Measurements from ENCODE around the gene C20orf173.

DNA sequence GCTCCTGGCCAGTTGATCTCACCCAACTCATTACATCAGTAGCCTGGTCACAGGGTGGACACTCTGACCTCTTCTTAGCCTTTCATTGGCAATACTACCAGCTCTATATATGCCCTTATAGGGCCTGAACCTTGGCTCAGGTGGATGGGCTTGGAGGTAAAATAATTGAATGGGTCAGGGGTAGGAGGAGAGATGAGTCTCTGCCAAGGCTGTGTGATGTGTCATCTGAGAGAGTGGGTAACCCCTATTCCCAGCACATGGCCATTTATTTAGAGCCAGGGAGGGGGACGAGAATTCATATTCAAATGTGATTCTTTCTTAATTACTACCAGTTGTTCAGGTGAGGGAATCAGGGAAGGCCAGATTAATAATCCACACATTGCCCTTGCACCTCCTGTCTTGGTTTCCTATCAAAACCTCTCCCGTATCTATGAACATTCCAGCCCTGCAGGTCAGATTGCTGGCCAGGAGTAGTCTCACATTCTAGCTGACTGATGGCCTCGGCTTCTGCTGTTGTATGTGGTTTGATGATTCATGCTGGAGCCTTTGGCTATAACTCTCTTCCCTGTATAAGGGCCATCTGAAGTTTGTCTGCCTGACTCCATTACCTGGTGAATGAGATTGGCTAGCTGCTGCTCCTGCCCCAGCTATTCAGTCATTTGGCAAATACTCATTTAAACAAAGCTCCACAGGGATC, 13.4 kb downstream of the C20orf173 start:
- TF ChIP-seq, protein P1, sequence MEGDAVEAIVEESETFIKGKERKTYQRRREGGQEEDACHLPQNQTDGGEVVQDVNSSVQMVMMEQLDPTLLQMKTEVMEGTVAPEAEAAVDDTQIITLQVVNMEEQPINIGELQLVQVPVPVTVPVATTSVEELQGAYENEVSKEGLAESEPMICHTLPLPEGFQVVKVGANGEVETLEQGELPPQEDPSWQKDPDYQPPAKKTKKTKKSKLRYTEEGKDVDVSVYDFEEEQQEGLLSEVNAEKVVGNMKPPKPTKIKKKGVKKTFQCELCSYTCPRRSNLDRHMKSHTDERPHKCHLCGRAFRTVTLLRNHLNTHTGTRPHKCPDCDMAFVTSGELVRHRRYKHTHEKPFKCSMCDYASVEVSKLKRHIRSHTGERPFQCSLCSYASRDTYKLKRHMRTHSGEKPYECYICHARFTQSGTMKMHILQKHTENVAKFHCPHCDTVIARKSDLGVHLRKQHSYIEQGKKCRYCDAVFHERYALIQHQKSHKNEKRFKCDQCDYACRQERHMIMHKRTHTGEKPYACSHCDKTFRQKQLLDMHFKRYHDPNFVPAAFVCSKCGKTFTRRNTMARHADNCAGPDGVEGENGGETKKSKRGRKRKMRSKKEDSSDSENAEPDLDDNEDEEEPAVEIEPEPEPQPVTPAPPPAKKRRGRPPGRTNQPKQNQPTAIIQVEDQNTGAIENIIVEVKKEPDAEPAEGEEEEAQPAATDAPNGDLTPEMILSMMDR (IDR thresholded peaks at IDR 0.05) = no peak
- no peak for TF ChIP-seq POLR2A (IDR thresholded peaks at IDR 0.05)
